ENCODE results near the gene TSPAN7.

TSPAN7 gene, protein sequence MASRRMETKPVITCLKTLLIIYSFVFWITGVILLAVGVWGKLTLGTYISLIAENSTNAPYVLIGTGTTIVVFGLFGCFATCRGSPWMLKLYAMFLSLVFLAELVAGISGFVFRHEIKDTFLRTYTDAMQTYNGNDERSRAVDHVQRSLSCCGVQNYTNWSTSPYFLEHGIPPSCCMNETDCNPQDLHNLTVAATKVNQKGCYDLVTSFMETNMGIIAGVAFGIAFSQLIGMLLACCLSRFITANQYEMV

DNA sequence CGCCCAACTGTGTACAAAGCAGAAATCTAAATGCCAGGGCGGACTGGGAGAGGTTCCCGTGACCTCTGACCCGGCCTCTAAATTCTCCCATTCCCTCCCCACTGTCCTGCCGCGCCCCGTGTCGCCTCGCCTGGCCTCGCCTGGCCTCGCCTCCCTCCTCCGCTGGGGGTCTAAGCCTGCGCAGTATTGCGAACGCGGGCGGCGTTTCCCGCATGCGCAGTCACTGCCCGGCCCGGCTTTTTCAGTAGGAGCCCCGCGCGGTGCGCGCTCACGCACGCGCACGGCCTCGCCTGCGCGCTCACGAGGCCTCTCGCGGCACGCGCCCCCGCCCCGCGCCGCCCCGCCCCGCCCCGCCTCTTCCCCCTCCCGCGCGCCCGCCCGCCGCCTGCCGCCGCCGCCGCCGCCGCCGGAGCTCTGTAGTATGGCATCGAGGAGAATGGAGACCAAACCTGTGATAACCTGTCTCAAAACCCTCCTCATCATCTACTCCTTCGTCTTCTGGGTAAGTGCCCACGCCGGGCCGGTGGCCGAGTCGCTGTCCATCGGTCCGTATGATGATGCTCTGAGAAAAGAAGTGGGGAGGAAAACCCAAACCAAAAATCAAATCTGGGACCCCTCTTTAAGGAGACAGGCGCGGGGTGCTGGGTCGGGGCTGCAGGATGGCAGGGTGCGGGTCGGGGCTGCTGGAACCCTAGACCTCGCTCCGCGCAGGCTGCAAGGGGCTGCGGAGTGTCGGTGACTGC lies at the start of gene TSPAN7:
TSPAN7 (plus strand) TSS at position 417 of the 743 bp plus-strand sequence; CDS start at position 422, 5 bp downstream.
- peak; percentile 75 for DNase-seq (ENCODE audit: low read depth)

DNA sequence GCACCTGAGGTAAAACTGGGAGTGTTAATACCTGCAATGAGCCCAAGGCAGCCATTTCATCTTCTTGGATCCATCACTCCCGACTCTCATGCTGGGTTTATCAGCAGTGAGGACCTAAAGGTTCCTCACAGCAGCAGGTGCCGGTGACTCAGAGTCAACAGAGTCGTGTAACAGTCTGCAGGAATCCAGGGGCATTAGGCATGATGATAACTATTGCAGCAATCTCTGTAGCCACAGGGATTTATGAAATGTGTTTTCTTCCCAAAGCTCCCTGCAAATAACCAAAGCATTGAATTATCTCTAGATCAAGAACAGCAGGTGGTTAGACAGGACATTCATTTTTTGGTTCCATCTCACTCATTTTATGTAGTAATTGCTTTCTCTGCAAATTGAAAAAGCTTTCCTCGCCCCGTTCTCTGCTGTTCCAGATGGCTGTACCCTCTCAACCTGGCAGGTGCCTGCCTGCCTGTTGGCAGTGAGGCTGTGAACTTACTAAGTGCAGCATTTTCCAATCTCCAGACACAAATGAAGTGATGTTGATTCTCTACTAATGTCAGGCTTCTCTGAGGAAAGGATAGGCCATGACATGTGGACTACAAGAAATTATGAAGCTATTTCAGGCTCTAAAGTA lies 48.1 kb upstream of the TSPAN7 start:
- DNase-seq (ENCODE audit: low read depth), result no peak

DNA sequence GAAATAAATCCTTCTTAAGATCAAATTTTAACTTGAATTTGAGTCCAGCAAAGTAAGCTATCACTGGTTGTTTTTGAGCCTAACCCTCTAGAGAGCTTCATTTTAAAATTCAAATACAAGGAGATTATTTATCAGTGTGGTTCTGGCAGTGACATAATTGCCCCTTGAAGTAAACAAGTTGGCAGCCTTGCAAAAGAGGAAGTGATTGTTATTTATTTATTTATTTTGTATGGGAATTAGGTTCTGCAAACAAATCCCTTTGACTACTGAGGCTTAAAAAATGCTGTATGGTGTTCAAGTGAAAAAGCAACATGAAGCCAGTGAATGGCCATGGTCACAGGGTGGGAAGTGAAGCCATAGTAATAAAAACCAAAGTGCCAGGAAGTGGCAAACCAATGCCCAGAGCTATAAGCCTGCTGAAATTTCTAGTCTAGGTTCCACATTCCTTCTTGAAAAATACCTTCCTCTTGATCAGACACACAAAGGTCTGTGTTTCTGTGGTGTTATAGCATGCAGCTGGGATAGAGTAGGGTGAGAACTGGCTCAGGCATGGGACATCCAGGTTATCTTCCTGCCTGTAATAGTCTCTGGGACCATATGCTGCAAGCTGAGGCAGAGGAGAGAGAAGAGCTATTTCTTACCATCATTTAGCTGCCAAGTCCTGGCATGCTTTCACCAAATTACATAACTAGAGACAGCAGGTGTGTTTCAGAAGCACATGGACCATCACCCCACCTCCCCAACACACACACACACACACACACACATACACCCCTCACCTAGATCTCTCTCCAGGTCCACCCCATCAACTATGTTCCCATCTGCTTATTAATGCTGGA lies 47.1 kb upstream of the TSPAN7 start:
- no peak for DNase-seq (ENCODE audit: low read depth)

DNA sequence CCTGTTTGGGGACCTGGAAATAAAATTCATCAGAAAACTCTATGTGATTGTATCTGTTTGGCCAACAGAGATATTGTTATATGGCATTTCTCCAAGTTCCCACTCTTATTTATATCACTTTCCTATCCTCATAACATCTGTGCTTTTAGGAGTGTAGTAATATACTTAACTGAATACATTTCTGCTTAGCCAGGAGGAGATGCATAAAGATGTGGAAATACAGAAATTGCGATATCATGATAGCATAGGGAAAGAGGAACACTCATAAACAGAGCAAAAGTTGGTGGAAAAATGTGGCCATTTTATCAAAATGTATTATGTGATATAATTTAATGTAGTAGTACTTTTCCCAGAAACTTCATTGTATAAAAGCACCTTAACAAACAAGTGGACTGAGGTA lies 46.1 kb upstream of the TSPAN7 start:
- DNase-seq (ENCODE audit: low read depth), result no peak

DNA sequence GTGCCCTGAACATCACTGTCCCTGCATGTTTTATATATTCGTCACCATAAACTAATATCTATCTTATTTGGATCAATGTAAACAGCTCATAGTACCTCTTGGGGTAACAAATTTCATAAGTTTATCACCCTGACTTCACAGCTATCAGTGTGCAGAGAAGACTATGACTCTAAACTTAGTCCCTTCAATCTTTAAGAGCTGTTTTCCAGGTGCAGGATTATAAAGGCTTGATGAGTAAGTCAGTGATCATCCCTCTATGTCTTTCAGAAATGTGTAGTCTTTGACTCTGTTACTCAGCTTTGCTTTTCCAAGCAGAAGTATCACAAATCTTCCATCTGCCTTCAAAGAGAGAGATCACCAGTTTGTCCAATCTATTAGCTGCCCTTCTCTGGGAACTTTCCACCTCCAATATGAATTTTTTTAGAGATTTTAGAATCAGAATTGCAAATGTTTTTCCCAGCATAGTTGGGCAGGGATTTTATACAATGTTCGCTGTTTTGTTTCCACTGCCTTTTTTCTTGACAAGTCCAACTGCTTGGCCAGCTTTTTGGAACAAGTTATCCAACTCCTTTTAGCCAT lies 45.1 kb upstream of the TSPAN7 start:
- DNase-seq (ENCODE audit: low read depth), result no peak

DNA sequence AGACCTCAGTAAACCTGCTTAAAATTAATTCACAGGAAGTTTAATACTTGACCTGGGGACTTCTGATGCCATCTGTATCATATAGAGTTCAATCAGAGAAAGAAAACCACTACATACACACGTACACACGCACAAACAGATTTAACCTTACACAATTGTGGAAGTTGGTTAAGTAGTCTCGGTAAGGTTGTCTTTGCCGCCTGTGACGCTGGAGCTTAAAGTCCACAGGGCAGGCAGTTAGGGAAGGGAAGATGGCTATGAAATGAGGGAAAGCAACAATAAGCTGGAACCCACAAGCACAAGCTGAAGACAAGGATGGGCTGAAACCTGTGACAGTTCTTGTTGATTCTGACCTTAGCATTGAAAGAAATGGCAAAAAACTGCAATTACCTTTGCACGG lies 41.7 kb upstream of the TSPAN7 start:
- no peak for DNase-seq (ENCODE audit: low read depth)

DNA sequence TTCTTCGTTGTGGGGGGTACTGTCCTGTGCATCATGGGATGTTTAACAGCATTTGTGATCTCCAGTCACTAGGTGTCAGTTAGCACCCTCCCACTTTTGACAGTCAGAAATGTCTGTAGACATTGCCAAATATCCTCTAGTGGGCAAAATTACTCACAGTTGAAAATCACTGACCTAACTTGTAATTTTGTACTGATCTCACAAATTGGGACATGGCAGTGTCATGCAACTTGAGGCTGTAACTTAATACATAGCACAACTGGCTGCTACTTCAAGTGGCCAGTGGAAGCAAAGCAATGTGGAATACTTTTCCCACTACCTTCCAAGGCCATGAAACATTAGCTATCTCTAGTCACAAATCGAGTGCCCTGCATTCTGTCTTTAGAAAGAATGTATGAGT lies 23.2 kb upstream of the TSPAN7 start:
- DNase-seq (ENCODE audit: low read depth), result no peak

DNA sequence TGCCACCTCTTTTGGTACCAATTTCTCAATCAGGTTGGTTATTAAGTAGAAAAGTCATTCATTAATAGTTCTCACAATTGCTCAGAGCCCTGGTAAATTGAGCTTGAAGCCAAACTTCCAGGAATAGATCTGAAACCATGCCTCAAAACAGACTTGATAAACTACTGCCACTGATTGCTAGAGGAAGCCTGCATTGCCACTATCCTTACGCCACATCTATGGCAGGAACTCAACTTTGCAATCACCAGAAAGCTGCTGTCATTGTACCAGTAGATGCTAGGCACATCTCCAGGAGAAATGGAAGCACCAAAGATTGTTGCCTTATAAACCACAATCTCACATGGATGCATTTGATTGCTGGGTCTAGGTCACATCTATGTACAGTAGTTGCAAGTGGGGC lies 21.6 kb upstream of the TSPAN7 start:
- DNase-seq (ENCODE audit: low read depth), result no peak

DNA sequence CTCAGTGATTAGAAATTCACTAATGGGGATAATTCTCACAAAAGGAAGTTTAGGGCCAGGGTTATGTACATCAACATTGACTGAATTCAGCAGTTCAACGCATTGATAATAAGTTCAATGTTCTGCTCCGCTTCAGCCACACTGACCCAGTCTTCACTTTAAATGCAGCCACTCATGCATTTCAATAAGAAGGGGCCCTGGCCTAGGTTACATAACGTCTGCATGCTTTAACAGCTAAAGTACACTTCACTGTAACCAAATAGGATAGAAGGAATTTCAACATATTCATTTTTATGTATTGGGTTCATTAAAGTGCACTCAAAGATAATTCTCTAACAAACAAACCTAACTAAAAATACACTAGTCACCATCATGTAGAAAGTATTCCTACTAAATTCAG lies 12.8 kb upstream of the TSPAN7 start:
- DNase-seq (ENCODE audit: low read depth), result no peak

DNA sequence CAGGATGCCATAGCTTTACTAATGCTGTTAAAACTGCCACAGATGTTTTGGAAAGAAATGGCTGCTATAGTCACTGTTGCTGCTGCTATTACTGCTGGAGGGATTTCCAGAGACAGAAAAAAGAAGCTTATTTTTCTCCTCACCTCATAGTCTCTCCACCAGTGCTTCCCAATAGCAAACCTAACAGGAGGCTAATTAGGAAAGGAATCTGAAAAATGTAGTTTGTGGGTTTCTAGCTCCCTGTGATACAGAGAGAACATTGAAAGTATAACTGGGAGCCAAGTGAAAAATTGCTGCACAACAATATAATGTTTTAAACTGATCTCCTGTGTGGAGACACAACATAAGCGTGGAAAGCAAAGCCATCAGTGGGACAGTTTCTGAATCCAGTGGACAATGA lies 8.6 kb upstream of the TSPAN7 start:
- no peak for DNase-seq (ENCODE audit: low read depth)

DNA sequence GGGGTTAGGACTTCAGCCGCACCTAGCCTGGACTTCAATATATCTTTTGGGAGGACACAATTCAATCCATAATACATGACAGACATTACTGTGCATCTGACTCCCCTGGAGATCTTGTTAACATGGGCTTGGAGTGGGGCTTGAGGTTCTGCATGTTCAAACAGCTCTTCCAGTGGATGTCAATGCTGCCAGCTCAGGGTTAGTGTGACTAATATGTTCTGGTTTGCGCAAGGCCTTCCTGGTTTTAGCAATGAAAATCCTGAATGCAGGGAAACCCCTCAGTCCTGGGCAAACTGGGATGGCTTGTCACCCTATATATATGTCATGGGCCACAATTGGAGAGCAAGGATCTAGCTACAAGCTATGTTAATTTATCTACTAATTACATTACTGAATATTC lies 2.7 kb upstream of the TSPAN7 start:
- DNase-seq (ENCODE audit: low read depth), result no peak

DNA sequence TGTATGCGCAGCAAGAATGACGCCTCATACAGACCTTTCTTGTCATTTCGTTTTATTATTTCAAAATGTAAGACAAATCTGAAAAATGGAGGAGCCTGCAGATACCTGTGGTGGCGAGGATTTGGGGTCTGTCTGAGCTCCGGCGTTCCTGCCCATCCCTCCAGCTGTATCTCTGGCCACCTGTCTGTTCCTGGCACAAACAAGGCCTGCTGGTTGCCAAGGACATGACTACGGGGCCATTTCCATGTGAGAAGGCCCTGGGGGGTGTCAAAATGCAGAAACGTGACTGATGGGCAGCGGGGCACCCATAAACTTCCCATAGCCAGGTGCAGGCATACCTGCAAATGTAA lies 591 bp upstream of the TSPAN7 start:
- DNase-seq (ENCODE audit: low read depth), result no peak

DNA sequence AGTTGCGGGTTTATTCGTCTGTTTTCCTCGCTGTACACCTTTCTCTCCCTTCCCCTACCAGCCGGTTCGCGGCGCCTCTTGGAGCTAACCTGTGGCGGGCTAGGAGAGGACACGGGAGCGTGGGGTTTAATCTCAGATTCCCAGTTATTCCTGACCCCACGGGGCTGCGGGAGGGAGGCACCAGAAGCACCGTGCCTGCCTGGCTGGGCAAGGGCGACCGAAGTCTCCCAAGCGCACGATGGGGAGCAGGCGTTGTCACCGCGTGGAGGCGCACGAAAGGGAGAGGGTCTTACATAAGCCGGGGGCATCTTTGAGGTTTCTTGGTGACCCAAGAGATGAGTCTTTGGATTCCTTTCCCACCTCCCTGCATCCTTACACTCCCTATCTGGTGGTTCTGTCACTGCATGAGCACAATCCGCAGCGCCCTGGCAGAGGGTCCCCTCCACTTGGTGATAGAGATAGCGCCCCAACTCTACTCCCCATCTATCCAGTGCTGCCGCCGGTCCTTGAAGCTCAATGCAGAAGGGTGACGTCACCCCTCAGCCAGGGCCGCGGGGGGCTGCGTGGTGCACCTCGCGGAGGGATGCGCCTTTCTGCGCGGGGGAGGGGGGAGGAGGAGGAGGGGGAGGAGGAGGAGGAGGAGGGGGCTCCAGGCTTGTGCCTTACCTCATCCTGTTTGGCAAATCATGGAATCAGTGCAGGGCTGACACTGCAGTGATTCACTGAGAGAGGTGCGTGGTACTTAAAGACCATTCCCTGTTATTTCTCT lies 793 bp downstream of the TSPAN7 start:
- DNase-seq (ENCODE audit: low read depth), result no peak

DNA sequence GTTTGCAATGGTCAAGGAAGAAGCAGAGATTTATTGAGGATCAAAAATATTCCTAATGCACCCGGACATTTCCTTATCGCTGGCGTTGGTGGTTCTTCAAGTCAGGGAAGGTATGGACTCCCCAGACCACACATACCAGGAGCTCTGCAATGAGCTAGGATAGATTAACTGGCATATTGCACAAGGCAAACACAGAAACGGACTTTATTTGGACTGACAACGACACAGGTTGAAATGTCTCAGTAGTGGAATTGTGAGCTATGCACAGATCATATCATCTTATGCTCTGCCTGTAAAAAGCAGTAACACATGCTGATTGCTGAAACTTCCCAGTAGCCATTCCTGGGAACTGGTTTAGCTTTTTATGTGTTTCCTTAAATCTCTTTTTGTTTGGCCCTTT lies 1.7 kb downstream of the TSPAN7 start:
- DNase-seq (ENCODE audit: low read depth), result no peak

DNA sequence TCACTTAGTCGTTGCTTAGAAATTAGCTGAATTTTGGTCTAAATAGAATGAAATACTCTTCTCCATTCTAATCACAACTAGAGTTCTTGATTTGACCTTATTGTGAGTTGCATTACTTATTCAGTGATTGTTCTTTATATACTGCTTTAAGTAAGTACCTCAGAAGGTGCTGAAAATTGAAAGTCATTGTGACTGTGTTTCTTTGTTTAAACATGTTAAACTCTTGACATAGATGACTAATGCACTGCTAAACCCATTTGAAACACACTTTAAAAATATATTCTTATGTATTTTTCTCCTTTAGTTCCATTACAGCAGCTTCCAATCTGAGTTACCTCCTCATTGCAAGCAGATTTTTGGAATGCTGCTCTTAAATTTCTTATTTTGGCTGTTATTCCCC lies 9.1 kb downstream of the TSPAN7 start:
- no peak for DNase-seq (ENCODE audit: low read depth)

DNA sequence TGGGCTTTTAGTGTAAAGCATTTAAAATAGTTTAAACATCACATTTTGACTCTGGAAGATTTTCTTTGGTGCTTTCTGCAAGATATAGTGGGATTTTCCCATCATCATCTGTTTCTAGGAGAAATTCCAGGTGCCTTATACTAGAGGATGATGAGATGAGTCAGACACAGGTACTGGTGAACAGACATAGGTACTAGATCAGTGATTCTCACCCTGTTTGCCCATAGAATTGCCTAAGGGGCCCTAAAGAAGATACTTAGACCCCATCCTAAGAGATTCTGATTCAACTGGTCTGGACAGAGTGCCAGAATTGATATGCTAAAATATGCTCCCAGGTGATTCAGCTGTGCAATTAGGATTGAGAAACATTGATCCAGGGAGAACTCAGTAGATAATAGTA lies 9.7 kb downstream of the TSPAN7 start:
- no peak for DNase-seq (ENCODE audit: low read depth)

DNA sequence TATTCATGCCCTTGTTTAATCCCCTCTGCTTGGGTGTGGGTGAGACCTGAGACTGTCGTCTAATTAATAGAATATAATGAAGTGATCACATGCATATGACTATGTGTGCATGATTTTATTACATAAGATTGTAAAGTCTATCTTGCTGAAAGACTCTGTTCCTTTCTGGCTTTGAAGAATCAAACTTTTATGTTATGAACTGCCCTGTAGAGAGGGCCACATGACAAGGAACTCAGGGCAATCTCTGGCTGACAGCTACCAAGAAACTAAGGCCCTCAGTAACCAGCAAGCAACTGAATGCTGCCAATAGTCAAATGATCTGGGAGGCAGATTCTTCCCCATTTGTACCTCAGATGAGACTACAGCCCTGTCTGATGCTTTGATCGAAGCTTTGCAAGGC lies 13.5 kb downstream of the TSPAN7 start:
- DNase-seq (ENCODE audit: low read depth), result no peak

DNA sequence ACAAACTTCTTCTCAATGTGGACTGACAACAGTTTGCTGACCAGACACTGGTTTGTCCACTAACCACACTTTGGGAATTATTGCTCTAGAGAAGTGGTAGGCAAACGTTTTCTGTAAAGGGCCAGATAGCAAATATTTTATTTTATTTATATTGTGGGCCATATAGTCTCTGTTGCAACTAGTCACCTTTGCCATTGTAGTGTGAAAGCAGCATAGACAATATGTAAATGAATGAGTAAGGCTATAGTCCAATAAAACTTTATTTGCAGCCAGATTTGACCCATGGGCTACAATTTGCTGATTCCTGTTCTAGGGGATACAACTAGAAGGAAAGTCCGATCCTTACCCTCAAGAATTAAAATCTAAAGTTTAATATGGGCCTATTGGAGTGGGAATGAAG lies 14.5 kb downstream of the TSPAN7 start:
- no peak for DNase-seq (ENCODE audit: low read depth)

DNA sequence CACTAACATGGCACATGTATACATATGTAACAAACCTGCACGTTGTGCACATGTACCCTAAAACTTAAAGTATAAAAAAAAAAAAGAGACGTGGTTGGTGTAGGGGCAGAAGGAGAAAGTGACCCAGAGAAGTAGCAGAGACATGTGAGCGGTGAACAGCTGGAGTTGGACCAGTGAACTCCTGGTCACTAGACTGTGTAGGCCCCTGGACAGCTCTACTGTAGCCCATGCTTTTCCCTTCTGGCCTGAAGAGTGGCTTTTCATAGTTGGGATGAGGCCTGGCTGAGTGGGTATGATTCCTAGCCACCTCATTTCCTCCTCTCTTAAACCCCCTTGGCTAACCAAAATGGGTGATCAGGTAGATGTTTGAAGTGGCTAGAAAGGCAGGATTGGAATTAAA lies 16.4 kb downstream of the TSPAN7 start:
- no peak for DNase-seq (ENCODE audit: low read depth)

DNA sequence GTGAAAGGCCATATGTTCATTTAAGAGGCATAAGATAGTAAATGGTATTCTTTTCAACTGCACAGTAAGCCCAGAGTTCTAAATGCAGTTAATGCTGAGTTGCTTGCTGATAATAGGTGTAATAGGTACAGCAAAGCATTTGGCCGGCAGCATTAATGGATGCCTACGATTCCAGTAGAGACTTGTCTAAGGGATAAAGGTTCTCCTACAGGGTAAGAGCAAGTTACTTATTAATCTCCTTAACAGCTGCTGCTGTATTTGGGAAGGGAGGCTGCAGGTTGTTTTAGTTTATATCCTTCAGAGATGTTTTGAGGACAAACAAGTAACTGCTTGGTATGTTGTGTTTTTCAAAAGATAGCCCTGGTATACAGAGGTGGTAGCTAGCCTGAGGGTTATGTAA lies 16.8 kb downstream of the TSPAN7 start:
- DNase-seq (ENCODE audit: low read depth), result no peak

DNA sequence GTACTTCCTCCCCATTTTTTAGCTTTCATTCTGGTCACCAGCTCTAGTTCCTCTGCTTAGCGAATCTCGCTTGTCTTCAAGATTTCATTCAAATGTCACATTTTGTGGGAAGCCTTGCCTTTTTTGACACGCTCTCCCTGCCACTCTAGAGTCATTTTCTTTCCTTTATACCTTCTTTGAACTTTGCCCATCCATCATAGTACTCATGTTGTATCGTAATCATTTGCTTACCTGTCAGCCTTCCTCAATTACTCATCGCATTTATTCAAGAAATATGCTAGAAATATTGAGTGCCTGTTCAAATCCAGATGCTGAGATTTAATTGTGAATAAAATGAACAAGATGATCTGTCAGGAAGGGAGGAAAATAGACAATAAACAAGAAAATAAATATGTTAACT lies 21.8 kb downstream of the TSPAN7 start:
- no peak for DNase-seq (ENCODE audit: low read depth)

DNA sequence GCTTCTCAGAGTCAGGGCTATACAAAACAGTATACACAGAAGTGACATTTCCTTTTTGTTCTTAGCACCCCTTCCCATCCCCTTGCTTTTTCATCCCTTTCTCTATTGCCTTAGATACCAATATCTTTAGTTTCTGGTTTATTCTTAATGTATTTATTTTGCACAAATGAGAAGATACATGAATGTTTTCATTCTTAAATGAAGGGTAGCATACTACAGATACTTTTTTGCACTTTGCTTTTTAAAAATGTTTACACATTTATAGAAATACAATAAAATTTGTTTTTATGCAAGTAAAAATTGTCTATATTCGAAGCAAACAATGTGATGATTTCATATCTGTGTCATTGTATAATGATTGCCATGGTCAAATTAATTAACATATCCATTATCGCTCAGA lies 33.1 kb downstream of the TSPAN7 start:
- no peak for DNase-seq (ENCODE audit: low read depth)

Measured in activated T-cell treated with anti-CD3 and anti-CD28 coated beads for 48 hours (primary cell).